T-helper 9 cell (primary cell): ENCODE measurements around the gene FBXO21.
"Not testable (repeated sequence)": the region's sequence is repeated elsewhere in the genome, so short reads cannot be mapped to it uniquely, and the experiment has no call there.

Experiments used
- DNase-seq: peaks from one replicate; pipeline ENCODE4 v3.0.0-alpha.2; 2020

FBXO21 gene

DNA sequence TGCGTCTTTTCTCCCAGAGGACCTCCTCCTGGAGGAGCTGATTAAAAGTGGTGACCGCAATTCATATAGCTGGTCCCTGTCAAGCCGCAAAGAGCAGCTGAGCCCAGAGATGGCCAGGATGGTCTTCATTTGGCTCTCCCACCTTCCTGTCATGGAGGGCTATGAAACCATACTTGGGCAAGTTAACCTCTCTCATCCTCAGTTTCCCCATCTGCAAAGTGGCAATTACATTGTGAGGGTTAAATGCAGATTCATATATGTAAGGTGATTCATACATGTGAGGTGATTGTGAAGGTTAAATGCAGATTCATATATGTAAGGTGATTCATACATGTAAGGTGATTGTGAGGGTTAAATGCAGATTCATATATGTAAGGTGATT is 87.5 kb downstream of the FBXO21 start:
- DNase-seq = no peak

DNA sequence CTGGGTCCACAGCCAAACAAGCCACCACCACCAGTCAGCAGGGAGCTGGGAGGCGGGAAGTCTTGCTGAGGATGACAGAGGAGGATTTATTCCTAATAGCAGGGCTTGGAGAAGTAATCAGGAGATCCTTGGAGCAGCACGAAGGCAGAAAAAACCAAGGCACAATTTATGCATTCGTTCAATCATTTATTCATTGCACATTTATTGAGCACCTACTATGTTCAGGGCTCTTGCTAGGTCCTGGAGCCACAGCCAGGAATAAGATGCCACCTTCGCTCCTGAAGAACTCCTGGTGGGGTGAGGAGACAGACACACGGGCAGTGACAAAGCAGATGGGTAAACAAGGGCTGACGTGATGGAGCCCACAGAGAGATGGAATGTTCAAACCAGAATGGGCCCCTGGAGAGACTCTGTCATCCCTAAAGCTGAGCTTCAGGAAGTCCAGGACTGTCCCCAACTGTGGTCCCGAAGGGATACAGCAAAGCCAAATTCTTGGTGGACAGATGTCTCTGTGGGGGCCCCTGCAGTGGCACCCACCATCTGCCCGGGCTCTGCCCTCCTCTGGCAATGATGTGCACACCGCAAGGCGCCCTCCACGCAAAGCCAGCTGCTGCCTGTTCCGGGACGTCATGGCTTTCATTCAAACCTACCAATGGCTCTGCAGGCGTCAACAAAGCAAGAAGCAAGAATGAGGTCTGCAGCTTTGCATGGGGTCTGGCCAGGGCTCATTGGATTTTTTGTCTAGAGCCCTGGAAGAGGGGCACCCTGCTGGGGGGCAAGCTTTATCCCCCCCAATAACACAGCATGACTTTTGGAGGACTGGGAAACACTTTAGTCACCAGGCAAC is 88.1 kb downstream of the FBXO21 start:
- DNase-seq = no peak

DNA sequence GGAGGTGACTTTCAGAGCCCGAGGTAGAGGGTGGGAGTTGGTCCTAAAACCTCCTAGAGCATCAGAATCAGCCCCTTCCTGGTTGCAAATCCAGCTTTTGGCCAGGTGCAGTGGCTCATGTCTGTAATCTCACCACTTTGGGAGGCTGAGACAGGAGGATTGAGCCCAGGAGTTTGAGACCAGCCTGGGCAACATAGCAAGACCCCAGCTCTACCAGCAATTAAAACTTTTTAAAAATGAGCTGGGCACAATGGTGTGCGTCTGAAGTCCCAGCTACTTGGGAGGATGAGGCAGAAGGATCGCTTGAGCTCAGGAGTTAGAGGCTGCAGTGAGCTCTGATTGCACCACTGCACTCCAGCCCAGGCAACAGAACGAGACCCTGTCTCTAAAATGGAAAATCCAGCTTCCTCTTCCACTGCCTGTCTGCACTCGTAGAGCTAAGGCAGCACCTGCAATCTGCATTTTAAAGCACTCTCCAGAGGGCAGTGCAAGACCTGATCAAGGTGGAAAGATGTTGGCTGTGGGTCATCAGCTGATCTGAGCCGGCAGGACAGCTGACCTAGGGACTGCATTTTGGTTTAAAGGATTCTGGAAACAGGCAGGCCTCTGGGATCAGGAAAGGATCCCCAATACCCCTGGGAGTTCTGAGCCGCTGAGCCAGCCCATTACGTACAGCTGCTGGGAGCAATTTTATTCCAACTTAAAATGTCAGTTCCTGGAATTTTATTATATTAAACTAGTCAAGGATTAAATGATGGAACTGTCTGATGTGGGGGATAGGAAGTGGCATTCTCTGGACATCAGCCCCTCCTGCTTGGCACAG is 89.2 kb downstream of the FBXO21 start:
- no peak for DNase-seq

DNA sequence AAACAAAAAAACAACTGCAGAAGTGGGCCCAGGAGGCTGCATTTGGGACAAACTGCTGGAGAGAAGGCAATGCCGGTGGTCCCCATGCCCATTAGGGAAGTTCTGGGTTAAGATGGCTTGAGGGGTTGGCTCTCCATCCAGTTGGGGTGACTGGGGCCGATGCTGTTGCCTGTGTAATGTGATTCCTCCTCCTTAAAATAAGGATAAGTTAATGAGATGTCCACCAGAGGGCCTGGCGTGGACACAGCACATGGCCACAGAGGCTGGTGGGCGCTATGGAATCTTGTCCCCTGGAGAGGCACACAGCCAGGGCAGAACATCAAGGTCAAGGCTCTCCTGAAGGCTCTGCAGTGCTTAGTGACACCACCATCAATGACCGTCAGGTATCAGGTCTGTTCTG is 90.0 kb downstream of the FBXO21 start:
- DNase-seq = no peak

DNA sequence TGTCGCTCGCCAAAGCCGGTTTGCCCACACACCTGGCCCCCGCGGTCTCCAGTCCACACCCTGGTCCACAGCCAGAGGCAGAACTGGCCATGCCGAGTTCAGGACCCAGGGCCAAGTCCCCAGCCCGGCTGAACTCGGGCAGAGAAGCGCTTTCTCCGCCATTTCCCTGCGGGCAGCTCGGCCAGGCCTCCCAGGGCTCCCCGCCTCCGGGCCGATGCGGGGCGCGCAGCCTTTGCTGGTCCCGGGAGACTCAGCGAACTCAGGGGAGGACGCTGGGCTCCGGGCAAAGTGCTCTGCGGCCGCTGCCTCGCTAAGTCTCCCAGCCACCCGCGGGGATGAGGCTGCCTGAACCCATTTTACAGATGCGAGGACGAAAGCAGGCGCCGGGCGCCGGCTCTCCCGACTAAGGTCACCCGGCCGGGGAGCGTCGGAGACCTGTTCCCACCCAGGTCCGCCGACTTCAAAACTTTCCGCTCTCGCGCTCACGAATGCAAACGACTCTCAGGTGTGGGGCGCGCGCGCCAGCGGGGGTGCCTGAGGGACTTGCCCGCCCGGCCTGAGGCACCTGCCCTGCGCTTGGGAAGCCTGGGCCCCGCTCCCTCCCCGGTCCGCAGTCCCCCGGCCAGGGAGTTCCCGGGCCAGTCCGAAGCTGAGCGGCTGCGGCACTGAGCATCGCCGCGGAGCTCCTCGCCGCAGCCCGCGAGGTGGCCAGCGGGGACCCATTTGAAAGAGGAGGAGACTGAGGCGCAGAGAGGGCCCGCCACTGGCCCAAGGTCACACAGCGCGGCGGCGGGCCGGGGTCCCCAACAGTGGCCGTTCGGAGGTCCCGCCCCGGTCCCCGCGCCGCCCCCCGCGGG is 91.7 kb downstream of the FBXO21 start:
- peak; percentile 7 for DNase-seq

DNA sequence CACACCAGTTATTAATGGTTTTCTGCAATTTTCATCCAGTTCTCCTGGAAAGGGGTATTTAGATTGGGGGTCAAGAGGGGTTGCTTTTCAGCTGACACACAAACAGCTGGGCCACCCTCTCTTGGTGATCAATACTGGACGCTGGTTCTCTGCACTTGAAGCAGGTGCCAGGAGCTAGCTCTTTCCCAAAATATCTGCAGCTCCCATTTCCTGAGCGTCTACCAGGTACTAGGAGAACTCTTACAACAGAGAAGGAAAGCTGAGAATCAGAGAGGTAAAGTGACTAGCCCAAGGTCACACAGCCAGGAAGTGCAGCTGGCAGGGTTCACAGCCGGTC is 92.3 kb downstream of the FBXO21 start:
- DNase-seq = no peak

DNA sequence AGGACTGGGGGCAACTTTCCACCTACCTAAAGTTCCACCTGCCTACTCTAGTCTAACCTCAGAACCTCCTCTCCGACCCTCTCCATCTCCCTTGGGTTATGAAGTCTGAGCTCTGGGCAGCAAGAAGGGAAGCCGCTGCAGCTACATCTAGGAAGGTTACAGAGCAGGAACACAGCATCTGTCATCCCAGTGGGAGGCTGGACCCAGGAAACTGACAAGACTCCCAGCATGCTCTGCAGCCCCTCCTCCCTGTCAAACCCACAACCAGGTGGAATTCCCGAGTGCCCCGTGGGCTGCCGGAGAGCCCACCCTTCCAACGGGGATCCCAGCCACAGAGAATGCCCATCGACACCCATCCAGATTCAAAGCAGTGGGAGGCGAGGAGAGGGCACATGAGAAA is 93.1 kb downstream of the FBXO21 start:
- no peak for DNase-seq

DNA sequence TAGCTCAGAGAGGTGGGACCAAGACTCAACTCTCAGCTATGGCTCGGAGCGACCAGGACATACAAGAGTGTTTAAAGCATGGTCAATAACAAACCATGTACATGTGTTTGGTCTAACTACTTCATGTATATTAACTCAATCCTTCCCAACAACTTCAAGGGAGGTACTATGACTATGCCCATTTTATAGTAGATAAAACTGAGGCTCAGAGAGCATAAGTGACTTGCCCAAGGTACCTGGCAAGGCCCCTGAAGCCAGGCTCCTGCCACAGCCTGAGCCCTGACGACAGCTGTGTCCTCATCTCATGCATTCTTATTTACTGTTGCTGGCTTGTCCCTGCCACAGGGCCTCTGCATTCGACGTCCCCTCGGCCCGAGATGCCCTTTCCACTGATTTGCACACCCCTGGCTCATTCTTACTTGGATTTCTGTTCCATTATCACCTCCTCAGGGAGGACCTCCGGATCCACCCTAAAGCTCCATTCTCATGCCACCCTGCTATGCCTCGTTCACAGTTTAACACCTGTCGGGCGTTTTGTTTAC is 93.7 kb downstream of the FBXO21 start:
- DNase-seq = no peak

DNA sequence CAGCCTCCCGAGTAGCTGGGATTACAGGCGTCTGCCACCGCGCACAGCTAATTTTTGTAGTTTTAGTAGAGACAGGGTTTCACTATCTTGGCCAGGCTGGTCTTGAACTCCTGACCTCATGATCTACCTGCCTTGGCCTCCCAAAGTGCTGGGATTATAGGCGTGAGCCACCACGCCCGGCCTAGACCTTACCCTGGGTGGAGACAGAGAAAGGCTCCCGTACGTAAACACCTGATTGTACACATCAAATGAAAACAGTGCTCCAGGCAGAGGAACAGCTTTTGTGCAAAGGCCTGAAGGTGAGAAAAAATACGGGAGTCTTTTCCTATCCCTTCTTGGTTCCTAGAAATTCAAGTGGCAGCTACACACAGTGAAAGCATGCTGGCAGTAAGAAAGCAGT is 95.1 kb downstream of the FBXO21 start:
- DNase-seq = not testable (repeated sequence)

DNA sequence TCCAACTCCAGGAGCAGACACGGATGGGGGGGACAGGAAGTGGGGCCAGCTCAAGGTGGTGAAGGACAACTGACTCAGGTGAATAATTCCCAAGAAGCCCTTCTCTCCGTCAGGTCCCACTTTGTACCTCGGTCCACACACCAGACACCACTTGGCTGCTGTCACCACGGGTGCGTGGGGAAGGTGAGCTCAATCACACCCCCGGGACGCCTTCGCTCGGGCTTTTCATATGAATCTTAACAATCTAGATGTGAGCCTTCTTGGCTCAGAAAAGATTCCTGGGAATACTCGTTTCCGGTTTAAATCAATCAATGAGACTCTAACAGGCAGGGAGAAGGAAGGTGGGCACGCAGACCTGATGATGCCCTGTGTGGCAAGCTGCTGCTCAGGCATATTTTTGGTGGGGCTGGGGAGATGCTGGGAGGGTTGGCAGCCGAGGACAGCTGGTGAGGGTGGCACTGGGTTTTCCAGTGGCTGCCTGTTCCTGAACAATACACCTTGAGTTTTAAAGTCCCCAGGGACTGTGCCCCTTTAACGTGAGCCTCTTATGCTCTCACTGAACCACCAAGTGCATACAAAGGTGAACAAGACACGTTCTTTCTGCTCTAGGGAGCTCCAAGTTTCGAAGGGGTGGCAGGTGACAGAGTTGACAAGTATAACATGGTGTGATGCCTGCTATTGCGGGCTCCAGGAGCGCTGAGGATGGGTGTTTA is 96.2 kb downstream of the FBXO21 start:
- DNase-seq = no peak

DNA sequence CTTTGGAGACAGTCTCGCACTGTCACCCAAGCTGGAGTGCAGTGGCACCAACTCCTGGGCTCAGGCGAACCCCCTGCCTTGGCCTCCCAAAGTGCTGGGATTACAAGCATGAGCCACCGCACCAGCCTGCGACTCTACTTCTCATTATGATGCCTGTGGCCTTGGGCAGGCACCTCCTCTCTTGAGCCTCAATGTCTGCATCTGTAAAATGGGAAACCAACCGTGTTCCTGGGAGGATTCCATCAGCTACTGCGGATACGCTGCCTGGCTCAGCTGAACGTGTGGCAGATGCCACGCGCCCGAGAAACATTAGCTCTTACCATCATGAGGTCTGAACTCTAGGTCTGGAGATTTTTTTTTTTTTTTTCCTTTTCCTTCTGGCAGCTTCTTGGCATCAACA is 96.8 kb downstream of the FBXO21 start:
- no peak for DNase-seq

DNA sequence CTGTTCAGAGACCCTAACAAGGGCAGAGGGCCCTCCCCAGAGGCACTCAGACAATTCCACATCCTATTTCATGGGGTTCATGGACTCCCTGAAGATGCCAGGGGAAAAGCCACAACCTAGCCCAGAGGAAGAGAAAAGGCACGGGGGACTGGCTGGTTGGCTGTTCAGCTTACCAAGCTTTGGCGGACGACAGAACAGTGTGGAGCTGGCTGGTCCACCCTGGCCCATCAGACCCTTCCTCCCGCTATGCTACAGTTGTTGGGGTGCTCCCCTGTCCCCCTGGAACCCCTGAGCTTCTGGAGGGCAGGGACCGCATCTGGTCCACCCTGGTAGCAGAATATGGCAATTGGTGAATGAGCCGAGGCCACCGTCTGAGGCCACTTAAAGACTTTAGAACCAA is 97.4 kb downstream of the FBXO21 start:
- no peak for DNase-seq

DNA sequence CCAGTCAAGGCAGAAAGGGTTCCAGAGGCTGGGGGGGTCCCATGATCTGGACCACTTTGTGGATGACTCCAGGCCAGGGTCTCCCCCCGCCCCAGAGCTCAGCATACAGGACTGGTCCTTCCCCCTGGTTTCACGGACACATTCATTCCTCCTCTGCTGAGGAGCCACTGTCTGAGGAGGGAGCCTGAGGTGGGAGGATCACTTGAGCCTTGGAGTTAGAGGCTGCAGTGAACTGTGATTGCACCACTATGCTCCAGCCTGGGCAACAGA is 97.8 kb downstream of the FBXO21 start:
- DNase-seq = no peak
